Colonic mucosa (tissue), 4 donors: Measurements from ENCODE around the gene ACSF2. TPM values are rescaled to one million over a fixed set of nuclear protein-coding genes. Genes with fewer than 3 reads are reported as not detected.

Experiments used
- DNase-seq: peaks from one replicate; pipeline ENCODE4 v3.0.0-alpha.2; 2020
- H3K27ac ChIP-seq: fragments of 200-600 bp; one replicate; pipeline ENCODE4 v1.8.0; 2021
- H3K27me3 ChIP-seq: fragments of 200-600 bp; one replicate; pipeline ENCODE4 v1.8.0; 2021
- H3K36me3 ChIP-seq: fragments of 200-600 bp; one replicate; pipeline ENCODE4 v1.8.0; 2021
- H3K4me1 ChIP-seq: fragments of 200-600 bp; one replicate; pipeline ENCODE4 v1.8.0; 2021; ENCODE audit warnings: mild to moderate bottlenecking
- H3K4me3 ChIP-seq: fragments of 200-600 bp; one replicate; pipeline ENCODE4 v1.8.0; 2021
- H3K9ac ChIP-seq, 2 donors: one replicate each; pipeline ENCODE4 v1.7.0; 2013; ENCODE audit warnings: control low read depth in 2 of 2, low read depth in 2 of 2, low read length in 2 of 2
- H3K9me3 ChIP-seq: fragments of 200-600 bp; one replicate; pipeline ENCODE4 v1.8.0; 2021
- intact Hi-C: fragments of 100-400 bp; cut with DNase I; formaldehyde crosslinking; loops from one replicate; pipeline ENCODE4 v1.14.1; 2022
- total RNA-seq, 2 donors: library from RNA; stranded (reverse); fragmentation: NEBNext Ultra II Directional in 1 of 2; extraction: Animal tissue kit (Norgen Biotek cat#: 25700) in 1 of 2; gene quantifications; one replicate each; pipeline ENCODE4 v1.2.1, GENCODE V29; 2021
- TF ChIP-seq, protein P1 (sequence below): fragments of 200-600 bp; IDR thresholded peaks from one replicate; pipeline ENCODE4 v1.8.0; 2022; ENCODE audit warnings: antibody characterized with exemption, mild to moderate bottlenecking
- donor health status: healthy.
- donor health status: DM: no; HTN: no; CAD: no.
- donor health status: DM: no; HTN: no; CAD: no.

Gene ACSF2
- total RNA-seq, 2 donors from 2014 or later = 50.8 to 119 TPM

DNA sequence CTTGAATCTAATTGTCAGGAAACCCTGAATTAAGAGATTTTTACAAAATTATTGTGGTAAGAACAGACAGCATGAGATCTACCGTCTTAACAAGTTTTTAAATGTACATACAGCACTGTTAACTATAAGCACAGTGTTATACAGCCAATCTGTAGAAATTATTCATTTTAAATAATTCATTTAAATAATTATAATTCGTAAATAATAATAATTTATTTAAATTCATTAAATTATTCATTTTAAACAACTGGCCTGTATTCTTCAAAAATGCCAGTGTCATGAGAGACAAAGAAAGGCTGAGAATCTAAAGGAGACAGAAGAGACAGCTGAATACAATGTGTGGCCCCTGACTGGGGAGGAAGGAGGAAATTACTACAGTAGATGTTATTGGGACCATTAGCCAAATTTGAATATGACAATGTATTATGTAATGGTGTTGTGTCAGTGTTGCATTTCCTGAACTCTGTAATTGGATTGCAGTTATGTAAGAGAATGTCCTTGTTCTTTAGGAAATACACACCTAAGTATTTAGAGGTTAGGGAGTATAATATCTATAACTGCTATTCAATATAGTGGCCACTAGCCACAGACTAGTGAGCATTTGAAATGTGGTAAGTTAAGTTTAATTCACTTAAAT lies 55.0 kb downstream of the ACSF2 start:
- intact Hi-C loops = loop anchor here (5.0 to 10.0 kb wide), 2 partner anchors 56 to 144 kb away; no protein-coding TSS in a partner anchor
- no peaks in the 10 kb centered on the region for H3K36me3 ChIP-seq
- TF ChIP-seq, protein P1, sequence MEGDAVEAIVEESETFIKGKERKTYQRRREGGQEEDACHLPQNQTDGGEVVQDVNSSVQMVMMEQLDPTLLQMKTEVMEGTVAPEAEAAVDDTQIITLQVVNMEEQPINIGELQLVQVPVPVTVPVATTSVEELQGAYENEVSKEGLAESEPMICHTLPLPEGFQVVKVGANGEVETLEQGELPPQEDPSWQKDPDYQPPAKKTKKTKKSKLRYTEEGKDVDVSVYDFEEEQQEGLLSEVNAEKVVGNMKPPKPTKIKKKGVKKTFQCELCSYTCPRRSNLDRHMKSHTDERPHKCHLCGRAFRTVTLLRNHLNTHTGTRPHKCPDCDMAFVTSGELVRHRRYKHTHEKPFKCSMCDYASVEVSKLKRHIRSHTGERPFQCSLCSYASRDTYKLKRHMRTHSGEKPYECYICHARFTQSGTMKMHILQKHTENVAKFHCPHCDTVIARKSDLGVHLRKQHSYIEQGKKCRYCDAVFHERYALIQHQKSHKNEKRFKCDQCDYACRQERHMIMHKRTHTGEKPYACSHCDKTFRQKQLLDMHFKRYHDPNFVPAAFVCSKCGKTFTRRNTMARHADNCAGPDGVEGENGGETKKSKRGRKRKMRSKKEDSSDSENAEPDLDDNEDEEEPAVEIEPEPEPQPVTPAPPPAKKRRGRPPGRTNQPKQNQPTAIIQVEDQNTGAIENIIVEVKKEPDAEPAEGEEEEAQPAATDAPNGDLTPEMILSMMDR = no peak
- H3K9ac ChIP-seq = no peak overlapping the region
- peaks cover 7% of the 10 kb centered on the region for H3K4me1 ChIP-seq
- no peak overlapping the region for H3K4me3 ChIP-seq
- H3K27ac ChIP-seq = no peak overlapping the region
- H3K27me3 ChIP-seq = no peaks in the 10 kb centered on the region
- H3K9me3 ChIP-seq = no peaks in the 10 kb centered on the region
- DNase-seq = no peak

DNA sequence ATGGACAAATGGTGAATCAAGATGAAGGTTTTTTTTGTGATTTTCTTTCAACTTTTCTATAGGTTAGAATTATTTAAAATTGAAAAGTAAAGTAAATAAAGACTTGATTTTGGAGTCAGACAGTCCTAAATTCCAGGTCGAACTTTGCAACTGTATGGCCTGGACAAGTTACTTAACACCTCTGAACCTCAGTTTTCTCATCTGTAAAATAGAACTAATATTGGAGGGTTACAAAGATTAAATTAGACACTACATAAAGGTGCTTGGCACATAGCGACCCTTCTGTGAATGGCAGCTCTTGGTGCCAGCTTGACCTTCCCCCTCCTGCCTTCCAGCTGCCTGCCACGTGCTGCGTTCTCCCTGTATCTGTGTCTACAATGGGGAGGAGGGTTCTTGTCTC lies 55.6 kb downstream of the ACSF2 start:
- Histone ChIP-seq H3K4me1 (peaks cover 7% of the 10 kb centered on the region), H3K9me3 (no peaks in the 10 kb centered on the region), H3K36me3 (no peaks in the 10 kb centered on the region), H3K9ac (no peak overlapping the region), H3K27me3 (no peaks in the 10 kb centered on the region), H3K27ac (no peak overlapping the region), H3K4me3 (no peak overlapping the region)
- intact Hi-C loops = loop anchor here (5.0 to 10.0 kb wide), 2 partner anchors 56 to 143 kb away; no protein-coding TSS in a partner anchor
- DNase-seq = no peak
- TF ChIP-seq, protein P1 = no peak

DNA sequence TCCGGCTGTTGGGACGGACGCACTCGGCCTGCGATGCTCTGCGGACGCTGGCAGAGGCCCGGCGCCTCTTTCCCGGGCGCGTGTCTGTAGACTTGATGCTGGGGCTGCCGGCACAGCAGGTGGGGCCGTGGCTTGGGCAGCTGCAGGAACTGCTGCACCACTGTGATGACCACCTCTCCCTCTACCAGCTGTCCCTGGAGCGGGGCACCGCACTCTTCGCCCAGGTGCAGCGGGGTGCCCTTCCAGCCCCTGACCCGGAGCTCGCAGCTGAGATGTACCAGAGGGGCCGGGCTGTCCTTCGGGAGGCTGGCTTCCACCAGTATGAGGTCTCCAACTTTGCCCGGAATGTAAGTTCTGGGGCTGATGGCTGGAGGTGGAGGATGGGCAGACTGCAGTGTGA lies 56.1 kb downstream of the ACSF2 start:
- H3K9ac ChIP-seq = no peak overlapping the region
- H3K4me3 ChIP-seq = no peak overlapping the region
- TF ChIP-seq, protein P1 = no peak
- H3K4me1 ChIP-seq = peaks cover 7% of the 10 kb centered on the region
- intact Hi-C loops = loop anchor here (5.0 to 10.0 kb wide), 2 partner anchors 55 to 143 kb away; no protein-coding TSS in a partner anchor
- no peaks in the 10 kb centered on the region for H3K36me3 ChIP-seq
- no peak overlapping the region for H3K27ac ChIP-seq
- H3K9me3 ChIP-seq = no peaks in the 10 kb centered on the region
- no peaks in the 10 kb centered on the region for H3K27me3 ChIP-seq
- no peak for DNase-seq

DNA sequence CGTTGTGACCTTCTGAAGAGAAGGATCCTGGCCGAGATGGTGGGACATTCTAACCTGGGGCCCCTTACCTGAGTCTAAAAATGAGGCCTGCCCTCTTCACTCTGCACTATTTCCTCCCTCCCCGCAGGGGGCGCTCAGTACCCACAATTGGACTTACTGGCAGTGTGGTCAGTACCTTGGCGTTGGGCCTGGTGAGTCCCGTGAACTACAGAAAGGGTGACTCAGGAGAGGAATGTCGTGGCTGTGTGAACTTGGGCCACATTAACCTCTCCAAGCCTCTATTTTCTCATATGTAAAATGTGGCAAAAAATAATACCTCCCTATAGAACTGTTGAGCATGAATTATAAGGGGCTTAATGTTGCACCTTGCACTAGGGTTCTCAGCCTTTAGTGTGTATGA lies 56.5 kb downstream of the ACSF2 start:
- H3K4me1 ChIP-seq = peaks cover 7% of the 10 kb centered on the region
- TF ChIP-seq, protein P1 = peak; percentile 79
- no peaks in the 10 kb centered on the region for H3K9me3 ChIP-seq
- no peaks in the 10 kb centered on the region for H3K36me3 ChIP-seq
- H3K27me3 ChIP-seq = no peaks in the 10 kb centered on the region
- intact Hi-C loops = loop anchor here (5.0 to 10.0 kb wide), 2 partner anchors 55 to 142 kb away; no protein-coding TSS in a partner anchor
- no peak overlapping the region for H3K27ac ChIP-seq
- H3K4me3 ChIP-seq = no peak overlapping the region
- no peak overlapping the region for H3K9ac ChIP-seq
- DNase-seq = peak; percentile 94

DNA sequence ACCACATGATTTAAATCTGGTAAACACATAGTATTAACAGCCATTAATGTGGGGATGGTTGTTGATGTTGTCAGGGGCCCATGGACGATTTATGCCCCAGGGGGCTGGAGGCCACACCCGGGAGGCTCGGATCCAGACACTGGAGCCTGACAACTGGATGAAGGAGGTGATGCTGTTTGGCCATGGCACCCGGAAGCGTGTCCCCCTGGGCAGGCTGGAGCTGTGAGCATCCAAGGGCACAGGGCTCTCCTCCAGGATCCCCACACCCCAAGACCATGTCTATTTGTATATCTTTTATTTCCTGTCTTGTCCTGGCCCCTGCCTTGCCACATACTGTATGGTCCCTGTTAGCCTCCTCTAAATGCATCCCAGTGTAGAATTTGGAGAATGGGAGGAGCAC lies 57.2 kb downstream of the ACSF2 start:
- Histone ChIP-seq H3K4me1 (peaks cover 7% of the 10 kb centered on the region), H3K9ac (no peak overlapping the region), H3K9me3 (no peaks in the 10 kb centered on the region), H3K4me3 (no peak overlapping the region), H3K36me3 (no peaks in the 10 kb centered on the region), H3K27me3 (no peaks in the 10 kb centered on the region), H3K27ac (no peak overlapping the region)
- no peak for DNase-seq
- intact Hi-C loops = loop anchor here (5.0 to 10.0 kb wide), 2 partner anchors 54 to 142 kb away; no protein-coding TSS in a partner anchor
- TF ChIP-seq, protein P1 = no peak
